K562 (cell line): ENCODE results near the gene S100P.

Experiments
- MTF1 ChIP-seq: fragments of 250-450 bp; sonication (Bioruptor Pico); IDR thresholded peaks from 2 replicates; pipeline ENCODE4 v1.9.0; 2021; ENCODE audit warnings: moderate library complexity, mild to moderate bottlenecking, inconsistent platforms, borderline replicate concordance
- PHB2 ChIP-seq: fragments of 450-650 bp; IDR thresholded peaks from 2 replicates; pipeline ENCODE4 v1.6.1; 2017; ENCODE audit warnings: low read depth
- TAF15 ChIP-seq: fragments of 200-400 bp; formaldehyde crosslinking; IDR thresholded peaks from 2 replicates; pipeline ENCODE4 v1.6.1; 2017; ENCODE audit warnings: mild to moderate bottlenecking, low read depth, low read length, moderate library complexity

DNA sequence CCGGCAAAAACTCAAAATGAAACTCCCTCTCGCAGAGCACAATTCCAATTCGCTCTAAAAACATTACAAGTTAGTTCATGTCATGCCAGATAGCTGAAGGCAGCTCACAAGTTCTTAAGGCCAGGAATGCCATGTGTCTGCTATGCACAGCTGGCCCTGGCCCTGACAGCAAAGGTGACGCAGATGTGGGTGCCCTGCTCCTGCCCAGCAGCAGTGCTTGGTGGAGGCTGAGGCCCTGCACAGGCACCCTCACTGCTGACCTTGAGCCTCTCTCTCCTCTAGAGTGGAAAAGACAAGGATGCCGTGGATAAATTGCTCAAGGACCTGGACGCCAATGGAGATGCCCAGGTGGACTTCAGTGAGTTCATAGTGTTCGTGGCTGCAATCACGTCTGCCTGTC lies 2.9 kb downstream of the S100P start:
- TF ChIP-seq MTF1 (no peak), TAF15 (no peak), PHB2 (no peak)
